DOHH2 (cell line): ENCODE data around the gene SCTR.

Experiments
- EZH2phosphoT487 ChIP-seq: fragments of 200-600 bp; sonication (generic); IDR thresholded peaks from 2 replicates; pipeline ENCODE4 v1.6.1; 2017; ENCODE audit warnings: borderline replicate concordance, mild to moderate bottlenecking, antibody characterized with exemption, low read length, moderate library complexity, mixed read lengths
- TF ChIP-seq, protein P1 (sequence below): fragments of 200-600 bp; sonication (generic); IDR thresholded peaks from one replicate; pipeline ENCODE4 v1.5.1; 2014; ENCODE audit warnings: antibody characterized with exemption, mild to moderate bottlenecking, low read depth, low read length; ENCODE audit not compliant: poor library complexity, severe bottlenecking

DNA sequence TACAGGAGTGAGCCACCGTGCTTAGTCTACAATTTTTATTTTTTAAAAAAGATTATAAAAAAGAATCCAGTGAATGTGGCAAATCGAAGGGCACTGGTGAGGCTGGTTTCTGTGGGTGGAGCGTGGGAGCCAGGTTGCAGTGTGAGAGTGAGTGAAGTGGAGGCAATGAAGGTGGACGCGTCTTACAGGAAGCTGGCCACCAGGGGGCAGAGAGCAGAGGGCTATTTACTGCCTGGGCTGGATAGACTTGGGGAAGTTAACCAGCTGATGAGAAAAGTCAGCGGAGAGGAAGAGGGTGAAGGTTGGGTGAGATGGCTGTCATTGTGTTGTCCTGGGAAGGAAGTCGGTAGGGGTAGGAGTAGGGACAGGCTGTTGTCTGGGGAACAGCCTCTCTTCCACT, 6.8 kb downstream of the SCTR start:
- TF ChIP-seq, protein P1, sequence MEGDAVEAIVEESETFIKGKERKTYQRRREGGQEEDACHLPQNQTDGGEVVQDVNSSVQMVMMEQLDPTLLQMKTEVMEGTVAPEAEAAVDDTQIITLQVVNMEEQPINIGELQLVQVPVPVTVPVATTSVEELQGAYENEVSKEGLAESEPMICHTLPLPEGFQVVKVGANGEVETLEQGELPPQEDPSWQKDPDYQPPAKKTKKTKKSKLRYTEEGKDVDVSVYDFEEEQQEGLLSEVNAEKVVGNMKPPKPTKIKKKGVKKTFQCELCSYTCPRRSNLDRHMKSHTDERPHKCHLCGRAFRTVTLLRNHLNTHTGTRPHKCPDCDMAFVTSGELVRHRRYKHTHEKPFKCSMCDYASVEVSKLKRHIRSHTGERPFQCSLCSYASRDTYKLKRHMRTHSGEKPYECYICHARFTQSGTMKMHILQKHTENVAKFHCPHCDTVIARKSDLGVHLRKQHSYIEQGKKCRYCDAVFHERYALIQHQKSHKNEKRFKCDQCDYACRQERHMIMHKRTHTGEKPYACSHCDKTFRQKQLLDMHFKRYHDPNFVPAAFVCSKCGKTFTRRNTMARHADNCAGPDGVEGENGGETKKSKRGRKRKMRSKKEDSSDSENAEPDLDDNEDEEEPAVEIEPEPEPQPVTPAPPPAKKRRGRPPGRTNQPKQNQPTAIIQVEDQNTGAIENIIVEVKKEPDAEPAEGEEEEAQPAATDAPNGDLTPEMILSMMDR, result peak; percentile 81
- TF ChIP-seq EZH2phosphoT487, result no peak
